ENCODE measurements around the gene B9D1.

Gene B9D1

GRCh38 chr17:19336938-19337711 is 25.4 kb downstream of the B9D1 start:
- DNase-seq: no peak

DNA sequence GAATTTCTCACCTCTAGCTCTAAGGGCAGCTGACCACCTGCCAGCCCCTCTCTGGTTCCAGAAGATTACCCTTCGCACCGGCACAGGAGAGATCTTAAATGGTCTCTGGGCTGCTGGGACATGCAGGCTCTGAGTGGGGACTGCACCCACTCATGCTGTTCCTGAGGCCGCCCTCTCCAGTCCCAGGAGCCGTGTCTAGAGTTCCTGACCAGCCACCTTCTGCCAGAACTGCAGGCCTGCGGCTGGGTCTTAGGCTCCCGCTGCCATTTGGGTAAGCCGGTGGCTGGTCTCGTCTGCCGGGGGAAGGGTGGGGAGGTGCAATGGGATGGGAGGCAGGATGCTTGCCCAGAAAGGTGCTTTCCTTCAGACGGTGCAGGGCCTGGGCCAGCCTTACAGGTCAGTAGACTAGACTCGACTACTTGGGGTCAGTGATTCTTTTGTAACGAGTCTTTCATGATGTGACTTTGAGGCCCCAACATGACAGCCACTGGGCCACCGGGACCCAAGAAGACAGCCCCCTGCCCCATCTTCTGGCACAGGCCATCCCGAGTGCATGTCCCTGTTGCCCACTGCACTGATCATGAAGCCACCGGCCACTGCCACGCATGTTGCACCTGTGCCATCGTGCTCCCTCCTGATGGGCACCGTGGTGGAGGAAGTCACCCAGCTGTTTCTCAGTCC is 26.4 kb downstream of the B9D1 start:
- DNase-seq: no peak

- DNase-seq: no peak
These were observed 28.2 kb downstream of the B9D1 start for GRCh38 chr17:19334331-19334730.

GRCh38 chr17:19333736-19334290 is 28.7 kb downstream of the B9D1 start:
- DNase-seq: no peak

GRCh38 chr17:19333132-19333440 is 29.4 kb downstream of the B9D1 start:
- DNase-seq: no peak

DNA sequence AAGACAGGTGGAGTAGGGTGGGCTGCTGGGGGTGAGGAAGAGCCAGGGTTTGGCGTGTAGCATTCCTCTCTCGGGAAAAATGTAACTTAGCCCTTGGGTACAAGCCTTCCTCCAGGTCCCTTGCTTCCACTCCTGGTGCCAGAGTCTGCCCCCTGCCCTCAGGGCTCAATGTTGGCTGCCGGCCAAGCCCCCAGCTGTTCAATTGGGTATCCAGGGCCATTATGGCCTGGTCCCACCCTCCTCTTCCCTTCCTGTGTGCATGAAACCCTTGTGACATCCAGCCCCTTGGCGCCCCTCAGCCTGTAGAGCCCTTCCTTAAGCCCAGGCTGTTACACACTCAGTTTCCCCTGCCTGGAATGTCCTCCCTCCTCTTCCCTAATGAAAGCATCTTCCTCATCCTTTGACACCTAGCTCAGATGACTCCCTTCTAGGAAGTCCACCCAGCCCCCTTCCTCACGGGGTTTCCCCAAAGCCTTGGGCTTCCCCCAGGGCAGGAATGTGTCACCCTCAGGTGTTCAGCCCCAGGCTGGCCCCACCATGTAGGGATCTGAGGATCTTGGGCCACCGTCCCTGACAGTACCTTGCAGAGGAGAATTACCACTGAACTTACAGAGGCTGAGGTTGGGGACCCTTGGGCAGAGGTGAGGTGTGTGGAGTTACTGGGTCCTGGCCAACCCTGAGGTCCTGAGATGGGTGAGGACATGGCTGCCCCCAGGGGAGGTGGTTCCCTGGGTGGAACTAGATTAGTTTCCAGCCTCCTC is 30.0 kb downstream of the B9D1 start:
- peak in 1 of 2 experiments; percentile 32 for DNase-seq

DNA sequence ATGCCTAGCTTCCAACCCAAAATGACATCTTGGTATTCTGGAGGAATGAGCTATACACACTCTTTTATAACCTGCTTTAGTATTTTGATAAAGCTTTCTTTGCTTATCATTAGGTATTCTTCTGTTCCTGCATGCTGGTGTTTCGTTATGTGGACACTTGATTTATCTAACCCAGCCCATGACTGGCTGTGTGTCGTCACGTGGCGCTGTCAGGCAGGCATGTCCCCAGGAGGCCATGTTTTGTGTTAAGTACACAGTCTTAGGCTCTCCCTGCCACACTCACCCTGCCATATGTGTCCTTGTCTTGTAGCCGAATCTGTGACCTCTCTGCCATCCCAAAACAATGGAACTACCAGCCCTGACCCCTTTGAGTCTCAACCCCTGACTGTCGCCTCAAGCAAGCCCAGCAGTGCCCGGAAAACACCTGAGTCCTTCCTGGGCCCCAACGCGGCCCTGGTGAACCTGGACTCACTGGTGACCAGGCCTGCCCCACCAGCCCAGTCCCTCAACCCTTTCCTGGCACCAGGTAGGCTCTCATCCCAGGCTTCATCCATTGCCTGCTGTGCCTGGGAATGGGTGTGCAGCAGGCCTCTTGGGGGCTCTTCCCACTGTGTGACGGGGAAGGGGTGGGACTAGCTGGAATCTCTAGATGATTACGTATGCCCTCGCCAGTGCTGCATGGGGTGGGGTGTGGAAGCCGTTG is 30.8 kb downstream of the B9D1 start:
- no peak for DNase-seq

- no peak for DNase-seq
These were observed 31.4 kb downstream of the B9D1 start for GRCh38 chr17:19331134-19331533.

DNA sequence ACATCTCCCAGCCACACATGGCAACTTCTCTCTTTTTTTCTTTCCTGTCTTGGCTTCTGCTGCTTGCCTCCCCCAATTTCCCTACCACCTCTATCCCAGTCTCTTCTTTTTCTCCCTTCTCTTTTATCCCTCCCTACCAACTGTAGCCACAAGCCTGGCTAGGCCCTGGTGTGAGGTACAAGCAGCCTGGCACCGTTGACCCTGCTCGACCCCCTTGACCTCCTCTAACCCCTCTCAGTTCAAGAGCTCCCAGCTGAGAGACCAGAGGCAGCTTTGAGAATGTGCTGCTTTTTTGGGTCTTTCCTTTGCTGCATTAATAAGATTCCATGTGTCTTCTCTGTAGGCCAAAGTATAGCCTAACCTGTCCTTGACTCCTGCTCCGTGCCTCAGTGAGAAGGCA is 32.3 kb downstream of the B9D1 start:
- no peak for DNase-seq

- DNase-seq: no peak
These were observed 32.7 kb downstream of the B9D1 start for GRCh38 chr17:19329839-19330238.

GRCh38 chr17:19329136-19329535 is 33.4 kb downstream of the B9D1 start:
- DNase-seq: no peak

GRCh38 chr17:19328441-19329061 is 34.0 kb downstream of the B9D1 start:
- no peak for DNase-seq

DNA sequence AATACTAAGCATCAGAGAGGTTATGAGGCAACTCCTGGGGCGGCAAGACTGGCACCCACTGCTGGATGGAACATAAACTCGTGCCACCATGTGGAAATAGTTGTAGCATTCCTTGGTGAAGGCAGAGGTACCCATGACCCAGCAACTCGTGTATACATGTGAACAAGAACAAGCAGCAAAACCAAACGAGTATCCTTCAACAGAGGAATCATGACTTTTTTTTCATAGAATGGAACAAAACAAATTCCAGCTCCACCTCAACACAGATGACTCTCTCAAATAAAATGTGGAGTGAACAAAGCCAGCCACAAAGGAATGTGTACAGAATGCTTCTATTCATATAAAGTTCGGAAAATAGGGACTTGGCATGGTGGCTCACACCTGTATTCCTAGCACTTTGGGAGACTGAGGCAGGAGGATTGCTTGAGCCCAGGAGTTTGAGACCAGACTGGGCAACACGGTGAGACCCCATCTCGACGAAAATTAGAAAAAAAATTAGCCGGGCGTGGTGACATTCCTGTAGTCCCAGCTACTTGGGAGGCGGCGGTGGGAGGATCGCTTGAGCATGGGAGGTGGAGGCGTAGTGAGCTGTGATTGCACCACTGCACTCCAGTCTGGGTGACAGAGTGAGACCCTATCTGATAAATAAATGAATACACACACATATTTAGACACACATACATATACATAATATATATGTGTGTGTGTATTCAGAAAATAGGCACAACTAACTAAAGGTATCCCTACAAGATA is 35.3 kb downstream of the B9D1 start:
- no peak for DNase-seq

DNA sequence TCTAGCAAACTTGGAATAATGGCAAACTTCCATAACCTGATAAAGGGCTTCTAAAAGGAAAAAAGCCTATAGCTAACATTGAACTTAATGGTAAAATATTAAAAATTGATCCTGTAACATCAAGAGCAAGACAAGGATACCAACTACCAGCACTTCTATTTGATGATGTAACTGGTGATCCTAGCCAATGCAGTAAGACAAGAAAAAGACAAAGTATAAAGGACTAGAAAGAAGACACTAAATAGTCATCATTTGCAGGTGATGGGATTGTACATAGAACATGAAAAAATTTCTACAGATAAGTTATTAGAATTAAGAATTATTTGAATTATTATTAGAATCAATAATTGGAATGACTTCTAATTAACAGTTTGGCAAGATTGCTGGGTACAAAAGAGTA is 37.0 kb downstream of the B9D1 start:
- DNase-seq: no peak

DNA sequence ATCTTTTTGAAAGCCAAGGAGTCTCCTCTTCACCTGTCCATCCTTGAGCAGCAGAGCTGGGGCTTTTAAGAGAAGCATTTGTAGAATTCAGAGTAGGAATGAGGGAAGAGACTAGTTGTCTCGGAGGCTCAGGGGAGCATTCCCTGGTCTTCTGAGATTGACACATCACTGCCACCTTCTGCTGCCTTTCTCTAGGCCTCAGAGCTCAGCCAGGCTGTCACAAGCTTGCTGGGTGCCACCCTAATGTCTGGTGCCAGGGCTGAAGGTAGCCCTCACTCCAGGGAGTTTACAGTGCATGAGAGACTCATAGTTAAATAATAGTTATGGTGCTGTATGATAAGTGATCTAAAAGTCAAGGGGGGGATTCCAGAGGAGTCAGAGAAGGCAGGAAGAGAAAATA is 39.7 kb downstream of the B9D1 start:
- DNase-seq: no peak

GRCh38 chr17:19322129-19322505 is 40.4 kb downstream of the B9D1 start:
- DNase-seq: no peak

- DNase-seq: no peak
These were observed 40.9 kb downstream of the B9D1 start for GRCh38 chr17:19321481-19322128.

GRCh38 chr17:19320876-19321275 is 41.6 kb downstream of the B9D1 start:
- DNase-seq: no peak

GRCh38 chr17:19319771-19320505 is 42.6 kb downstream of the B9D1 start:
- no peak for DNase-seq

DNA sequence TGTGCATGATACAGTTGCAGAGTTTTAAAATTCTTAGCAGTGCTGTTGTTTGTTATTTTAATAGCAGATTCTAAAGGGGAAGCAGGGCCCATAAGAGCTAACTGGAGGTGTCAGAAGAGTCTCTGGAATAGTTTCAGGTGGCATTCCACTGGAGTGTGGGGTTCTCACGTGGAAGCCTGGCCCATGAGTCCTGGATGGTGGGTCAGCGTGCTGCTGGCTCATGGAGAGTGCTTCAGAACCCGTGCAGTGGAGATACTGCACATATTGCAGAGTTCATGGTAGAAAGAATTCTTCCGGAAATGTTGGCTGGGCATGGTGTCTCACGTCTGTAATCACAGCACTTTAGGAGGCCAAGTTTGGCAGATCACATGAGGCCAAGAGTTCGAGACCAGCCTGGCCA is 43.9 kb downstream of the B9D1 start:
- DNase-seq: no peak
